GM23248 (cell line): Measurements from ENCODE around the gene FGF14.

Source experiments
- EZH2 ChIP-seq: fragments of 200-600 bp; sonication (generic); IDR thresholded peaks from 2 replicates; pipeline ENCODE4 v1.6.1; 2018; ENCODE audit warnings: antibody characterized with exemption, mild to moderate bottlenecking; ENCODE audit not compliant: insufficient read depth, poor library complexity, severe bottlenecking
- EZH2phosphoT487 ChIP-seq: fragments of 200-600 bp; sonication (generic); IDR thresholded peaks from 2 replicates; pipeline ENCODE4 v1.6.1; 2018; ENCODE audit warnings: antibody characterized with exemption, moderate library complexity, mild to moderate bottlenecking, low read depth; ENCODE audit not compliant: insufficient read depth

GRCh38 chr13:102131246-102131645 is 270.6 kb downstream of the FGF14 start:
- TF ChIP-seq EZH2 (no peak), EZH2phosphoT487 (no peak)
